ENCODE data around the gene TMEM120B.

TMEM120B gene

GRCh38 chr12:121722511-121722910, 10.0 kb downstream of the TMEM120B start:
- H4K91ac ChIP-seq (ENCODE audit: low read length) = no peak overlapping the region
- H3K4me3 ChIP-seq (ENCODE audit: insufficient read depth in 1 of 2, low read depth in 1 of 2, low read length in 2 of 2) = no peak overlapping the region
- H2BK5ac ChIP-seq (ENCODE audit: low read depth, low read length, poor library complexity, severe bottlenecking) = no peak overlapping the region
- H3K9ac ChIP-seq (ENCODE audit: low read length) = no peak overlapping the region
- H3K14ac ChIP-seq (ENCODE audit: low read length in 2 of 2) = no peak overlapping the region
- no peaks in the 10 kb centered on the region for H3K27me3 ChIP-seq (ENCODE audit: control insufficient read depth in 1 of 2, insufficient read depth in 1 of 2, low read length in 2 of 2)
- H2AK5ac ChIP-seq (ENCODE audit: low read length, severe bottlenecking) = no peak overlapping the region
- no peak overlapping the region for H3K18ac ChIP-seq (ENCODE audit: low read depth in 1 of 2, low read length in 2 of 2)
- H3K4ac ChIP-seq (ENCODE audit: low read depth in 1 of 2, low read length in 2 of 2) = no peak overlapping the region
- H2BK120ac ChIP-seq (ENCODE audit: low read depth, low read length) = no peak overlapping the region
- H3K4me2 ChIP-seq (ENCODE audit: low read length, poor library complexity, severe bottlenecking) = no peak overlapping the region
- peaks cover 9 to 14% of the 10 kb centered on the region in 2 experiments for H3K36me3 ChIP-seq (ENCODE audit: control insufficient read depth in 1 of 2, insufficient read depth in 2 of 2, low read depth in 1 of 2, low read length in 2 of 2)
- no peak overlapping the region for H3K23ac ChIP-seq (ENCODE audit: low read length in 2 of 2)
- no peak overlapping the region for H4K8ac ChIP-seq (ENCODE audit: low read length)
- H3K27ac ChIP-seq (ENCODE audit: low read length, poor library complexity, severe bottlenecking) = no peak overlapping the region
- 100% methylated on average over 1 of the region's 3 CpGs for WGBS
- no peak overlapping the region for H2AFZ ChIP-seq (ENCODE audit: low read depth, low read length)
- no peaks in the 10 kb centered on the region for H3K9me3 ChIP-seq (ENCODE audit: control insufficient read depth, low read length)
- peaks cover 37% of the 10 kb centered on the region for H3K79me1 ChIP-seq (replicated peaks; ENCODE audit: low read length, poor library complexity, severe bottlenecking)
- no peak overlapping the region for H2BK12ac ChIP-seq (ENCODE audit: low read length in 2 of 2)
- peaks cover 9% of the 10 kb centered on the region for H3K4me1 ChIP-seq (ENCODE audit: control insufficient read depth, insufficient read depth, low read depth, low read length)
- no peak overlapping the region for H2BK15ac ChIP-seq (ENCODE audit: low read depth, poor library complexity, severe bottlenecking)
- DNase-seq = no peak

DNA sequence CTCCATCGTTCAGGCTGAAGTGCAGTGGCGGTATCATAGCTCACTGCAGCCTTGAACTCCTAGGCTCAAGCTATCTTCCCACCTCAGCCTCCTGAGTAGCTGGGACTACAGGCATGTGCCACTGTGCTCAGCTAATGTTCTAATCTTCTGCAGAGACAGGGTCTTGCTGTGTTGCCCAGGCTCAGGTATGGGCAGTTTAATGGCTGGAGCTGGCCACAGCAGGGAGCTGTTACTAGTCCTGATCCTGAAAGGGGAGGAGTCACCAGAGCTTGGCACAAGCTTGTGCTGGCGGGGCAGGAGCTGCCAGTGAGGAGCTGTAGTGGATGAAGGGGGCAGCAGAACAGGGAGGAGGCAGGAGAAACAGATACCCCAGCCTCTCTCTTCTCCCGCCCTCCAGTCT, 10.6 kb downstream of the TMEM120B start:
- Histone ChIP-seq H2BK12ac (ENCODE audit: low read length in 2 of 2) (no peak overlapping the region), H3K23ac (ENCODE audit: low read length in 2 of 2) (no peak overlapping the region), H3K4me3 (ENCODE audit: insufficient read depth in 1 of 2, low read depth in 1 of 2, low read length in 2 of 2) (no peak overlapping the region), H4K91ac (ENCODE audit: low read length) (no peak overlapping the region), H3K4ac (ENCODE audit: low read depth in 1 of 2, low read length in 2 of 2) (no peak overlapping the region), H2BK15ac (ENCODE audit: low read depth, poor library complexity, severe bottlenecking) (no peak overlapping the region), H3K14ac (ENCODE audit: low read length in 2 of 2) (no peak overlapping the region), H3K18ac (ENCODE audit: low read depth in 1 of 2, low read length in 2 of 2) (no peak overlapping the region), H3K79me1 (replicated peaks; ENCODE audit: low read length, poor library complexity, severe bottlenecking) (peaks cover 37% of the 10 kb centered on the region), H4K8ac (ENCODE audit: low read length) (no peak overlapping the region), H3K27me3 (ENCODE audit: control insufficient read depth in 1 of 2, insufficient read depth in 1 of 2, low read length in 2 of 2) (no peaks in the 10 kb centered on the region), H2AFZ (ENCODE audit: low read depth, low read length) (no peak overlapping the region), H2AK5ac (ENCODE audit: low read length, severe bottlenecking) (no peak overlapping the region), H3K27ac (ENCODE audit: low read length, poor library complexity, severe bottlenecking) (no peak overlapping the region), H3K9me3 (ENCODE audit: control insufficient read depth, low read length) (no peaks in the 10 kb centered on the region), H2BK5ac (ENCODE audit: low read depth, low read length, poor library complexity, severe bottlenecking) (no peak overlapping the region), H3K4me1 (ENCODE audit: control insufficient read depth, insufficient read depth, low read depth, low read length) (peaks cover 9% of the 10 kb centered on the region), H3K4me2 (ENCODE audit: low read length, poor library complexity, severe bottlenecking) (no peak overlapping the region), H3K9ac (ENCODE audit: low read length) (no peak overlapping the region), H3K36me3 (ENCODE audit: control insufficient read depth in 1 of 2, insufficient read depth in 2 of 2, low read depth in 1 of 2, low read length in 2 of 2) (peaks cover 9 to 14% of the 10 kb centered on the region in 2 experiments), H2BK120ac (ENCODE audit: low read depth, low read length) (no peak overlapping the region)
- WGBS = no CpG with 5 or more reads among the region's 4 CpGs
- no peak for DNase-seq

GRCh38 chr12:121724925-121725324, 12.4 kb downstream of the TMEM120B start:
- Histone ChIP-seq H4K8ac (ENCODE audit: low read length) (no peak overlapping the region), H3K79me1 (replicated peaks; ENCODE audit: low read length, poor library complexity, severe bottlenecking) (peaks cover 35% of the 10 kb centered on the region), H3K9ac (ENCODE audit: low read length) (no peak overlapping the region), H3K27me3 (ENCODE audit: control insufficient read depth in 1 of 2, insufficient read depth in 1 of 2, low read length in 2 of 2) (no peaks in the 10 kb centered on the region), H3K23ac (ENCODE audit: low read length in 2 of 2) (no peak overlapping the region), H3K4me2 (ENCODE audit: low read length, poor library complexity, severe bottlenecking) (no peak overlapping the region), H3K4me3 (ENCODE audit: insufficient read depth in 1 of 2, low read depth in 1 of 2, low read length in 2 of 2) (no peak overlapping the region), H3K4ac (ENCODE audit: low read depth in 1 of 2, low read length in 2 of 2) (no peak overlapping the region), H2AK5ac (ENCODE audit: low read length, severe bottlenecking) (no peak overlapping the region), H3K9me3 (ENCODE audit: control insufficient read depth, low read length) (no peaks in the 10 kb centered on the region), H3K18ac (ENCODE audit: low read depth in 1 of 2, low read length in 2 of 2) (no peak overlapping the region), H2BK15ac (ENCODE audit: low read depth, poor library complexity, severe bottlenecking) (no peak overlapping the region), H3K27ac (ENCODE audit: low read length, poor library complexity, severe bottlenecking) (no peak overlapping the region), H3K14ac (ENCODE audit: low read length in 2 of 2) (no peak overlapping the region), H2BK120ac (ENCODE audit: low read depth, low read length) (no peak overlapping the region), H2BK5ac (ENCODE audit: low read depth, low read length, poor library complexity, severe bottlenecking) (no peak overlapping the region), H3K4me1 (ENCODE audit: control insufficient read depth, insufficient read depth, low read depth, low read length) (peaks cover 8% of the 10 kb centered on the region), H3K36me3 (ENCODE audit: control insufficient read depth in 1 of 2, insufficient read depth in 2 of 2, low read depth in 1 of 2, low read length in 2 of 2) (peaks cover 9 to 16% of the 10 kb centered on the region in 2 experiments), H2BK12ac (ENCODE audit: low read length in 2 of 2) (no peak overlapping the region), H2AFZ (ENCODE audit: low read depth, low read length) (no peak overlapping the region), H4K91ac (ENCODE audit: low read length) (no peak overlapping the region)
- DNase-seq = no peak
- 100% methylated on average over 1 of the region's 2 CpGs for WGBS

DNA sequence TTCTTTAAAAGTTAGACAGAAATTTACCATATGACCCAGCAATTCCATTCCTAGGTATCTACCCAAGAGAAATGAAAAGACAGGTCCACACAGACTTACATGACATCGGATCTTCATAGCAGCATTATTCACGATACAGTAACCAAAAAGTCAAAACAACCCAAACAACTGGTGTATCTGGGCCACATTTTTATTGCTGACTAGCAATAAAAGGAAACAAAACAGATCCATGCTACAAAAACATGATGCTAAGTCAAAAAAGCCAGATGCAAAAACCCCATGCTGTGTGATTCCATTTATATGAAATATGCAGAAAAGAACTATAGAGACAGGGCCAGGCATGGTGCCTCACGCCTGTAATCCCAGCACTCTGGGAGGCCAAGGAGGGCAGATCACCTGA, 12.9 kb downstream of the TMEM120B start:
- H2BK12ac ChIP-seq (ENCODE audit: low read length in 2 of 2) = no peak overlapping the region
- no peak overlapping the region for H3K4ac ChIP-seq (ENCODE audit: low read depth in 1 of 2, low read length in 2 of 2)
- H3K18ac ChIP-seq (ENCODE audit: low read depth in 1 of 2, low read length in 2 of 2) = no peak overlapping the region
- no peak overlapping the region for H2BK15ac ChIP-seq (ENCODE audit: low read depth, poor library complexity, severe bottlenecking)
- H3K4me3 ChIP-seq (ENCODE audit: insufficient read depth in 1 of 2, low read depth in 1 of 2, low read length in 2 of 2) = no peak overlapping the region
- DNase-seq = no peak
- no peak overlapping the region for H2AFZ ChIP-seq (ENCODE audit: low read depth, low read length)
- no peak overlapping the region for H3K14ac ChIP-seq (ENCODE audit: low read length in 2 of 2)
- H3K4me1 ChIP-seq (ENCODE audit: control insufficient read depth, insufficient read depth, low read depth, low read length) = peaks cover 4% of the 10 kb centered on the region
- WGBS = 98% methylated on average over 3 of the region's 3 CpGs
- H4K8ac ChIP-seq (ENCODE audit: low read length) = no peak overlapping the region
- no peak overlapping the region for H2AK5ac ChIP-seq (ENCODE audit: low read length, severe bottlenecking)
- no peak overlapping the region for H2BK5ac ChIP-seq (ENCODE audit: low read depth, low read length, poor library complexity, severe bottlenecking)
- H3K79me1 ChIP-seq (replicated peaks; ENCODE audit: low read length, poor library complexity, severe bottlenecking) = peaks cover 35% of the 10 kb centered on the region
- peaks cover 9 to 15% of the 10 kb centered on the region in 2 experiments for H3K36me3 ChIP-seq (ENCODE audit: control insufficient read depth in 1 of 2, insufficient read depth in 2 of 2, low read depth in 1 of 2, low read length in 2 of 2)
- H3K4me2 ChIP-seq (ENCODE audit: low read length, poor library complexity, severe bottlenecking) = no peak overlapping the region
- H3K9ac ChIP-seq (ENCODE audit: low read length) = no peak overlapping the region
- no peaks in the 10 kb centered on the region for H3K9me3 ChIP-seq (ENCODE audit: control insufficient read depth, low read length)
- no peaks in the 10 kb centered on the region for H3K27me3 ChIP-seq (ENCODE audit: control insufficient read depth in 1 of 2, insufficient read depth in 1 of 2, low read length in 2 of 2)
- H3K27ac ChIP-seq (ENCODE audit: low read length, poor library complexity, severe bottlenecking) = no peak overlapping the region
- H2BK120ac ChIP-seq (ENCODE audit: low read depth, low read length) = no peak overlapping the region
- H4K91ac ChIP-seq (ENCODE audit: low read length) = no peak overlapping the region
- no peak overlapping the region for H3K23ac ChIP-seq (ENCODE audit: low read length in 2 of 2)

Data from mesenchymal stem cell (in vitro differentiated cells and primary cell).